PC-9 (cell line): ENCODE measurements around the gene TFAP2A. TPM values are rescaled to one million over a fixed set of nuclear protein-coding genes. Genes with fewer than 3 reads are reported as not detected.

Experiments used
- BruUV-seq: library from RNA; stranded (reverse); fragments of 400-500 nt; replicated peaks from 2 replicates; lab custom pipeline; 2021; lab: Mats Ljungman, UMichigan
- CTCF ChIA-PET: fragments of 300-600 bp; sonication (Branson Sonifier 250); formaldehyde crosslinking; loops from one replicate; lab custom pipeline; 2022; ENCODE audit warnings: antibody characterized with exemption; lab: Charles Lee
- POLR2A ChIA-PET: fragments of 300-600 bp; sonication (Branson Sonifier 250); formaldehyde crosslinking; loops from one replicate; lab custom pipeline; 2022; ENCODE audit warnings: antibody characterized with exemption; ENCODE audit not compliant: unreplicated experiment; lab: Charles Lee
- DNase-seq, 2 experiments: peaks; one replicate each; pipeline versions ENCODE4 v3.0.0 to v3.0.0-alpha.2; 2015 to 2022; ENCODE audit warnings: mixed read lengths in 1 of 2
- H2AFZ ChIP-seq: fragments of 200-600 bp; sonication (generic); 2 replicates; pipeline ENCODE4 v1.8.1; 2017; ENCODE audit warnings: antibody characterized with exemption
- H3F3A ChIP-seq: fragments of 200-600 bp; sonication (generic); 2 replicates; pipeline ENCODE4 v1.8.1; 2017; ENCODE audit warnings: antibody characterized with exemption, mild to moderate bottlenecking, low read depth; ENCODE audit not compliant: insufficient read depth
- H3K27ac ChIP-seq: fragments of 200-600 bp; sonication (generic); 2 replicates; pipeline ENCODE4 v1.6.1; 2016; ENCODE audit warnings: mixed run types
- H3K27me3 ChIP-seq: fragments of 200-600 bp; sonication (generic); 2 replicates; pipeline ENCODE4 v1.6.1; 2016; ENCODE audit warnings: low read depth, mixed run types; ENCODE audit not compliant: insufficient read depth
- H3K36me3 ChIP-seq: fragments of 200-600 bp; sonication (generic); 2 replicates; pipeline ENCODE4 v1.6.1; 2016; ENCODE audit warnings: low read depth, mixed run types
- H3K4me1 ChIP-seq: fragments of 200-600 bp; sonication (generic); replicated peaks from 2 replicates; pipeline ENCODE4 v1.6.1; 2016; ENCODE audit warnings: mixed run types; ENCODE audit not compliant: insufficient read depth
- H3K4me2 ChIP-seq: fragments of 200-600 bp; sonication (generic); 2 replicates; pipeline ENCODE4 v1.6.1; 2017; ENCODE audit warnings: mixed run types
- H3K4me3 ChIP-seq: fragments of 200-600 bp; sonication (generic); 2 replicates; pipeline ENCODE4 v1.6.1; 2016; ENCODE audit warnings: mixed run types
- H3K79me2 ChIP-seq: fragments of 200-600 bp; sonication (generic); 2 replicates; pipeline ENCODE4 v1.6.1; 2017; ENCODE audit warnings: low read depth, mixed run types
- H3K9me2 ChIP-seq: fragments of 200-600 bp; sonication (generic); 2 replicates; pipeline ENCODE4 v1.8.1; 2017; ENCODE audit warnings: mild to moderate bottlenecking; ENCODE audit not compliant: insufficient read depth
- H3K9me3 ChIP-seq: fragments of 200-600 bp; sonication (generic); 2 replicates; pipeline ENCODE4 v1.8.1; 2016; ENCODE audit warnings: low read depth; ENCODE audit not compliant: insufficient read depth
- H4K20me1 ChIP-seq: fragments of 200-600 bp; sonication (generic); 2 replicates; pipeline ENCODE4 v1.8.1; 2017; ENCODE audit not compliant: insufficient read depth
- CTCF ChIP-seq: fragments of 200-600 bp; sonication (generic); conservative IDR thresholded peaks from 2 replicates; pipeline ENCODE4 v1.6.1; 2017; ENCODE audit warnings: mixed run types, antibody characterized with exemption, mild to moderate bottlenecking, moderate library complexity
- EZH2 ChIP-seq: fragments of 200-600 bp; sonication (generic); IDR thresholded peaks from 2 replicates; pipeline ENCODE4 v1.8.0; 2017; ENCODE audit warnings: antibody characterized with exemption, low read depth
- intact Hi-C: fragments of 100-400 bp; cut with micrococcal nuclease; formaldehyde crosslinking; loops from one replicate; pipeline ENCODE4 v1.10.0; 2022; ENCODE audit not compliant: unreplicated experiment
- total RNA-seq: library from RNA; stranded (reverse); gene quantifications from 2 replicates; pipeline ENCODE4 v1.2.3, GENCODE V29; 2021

The TFAP2A gene
- total RNA-seq, 1 experiment from 2014 or later = 43.8 TPM

GRCh38 chr6:10420546-10421157 lies 5.8 kb upstream of the TFAP2A start:
- CTCF ChIA-PET = interaction anchor here (1.6 kb wide), 1 partner anchor 9 kb away, joined by 10 read pairs; no protein-coding TSS in a partner anchor
- no peak for DNase-seq

GRCh38 chr6:10419749-10420545 lies 5.1 kb upstream of the TFAP2A start:
- Histone ChIP-seq H3K27ac (peak overlapping the region; percentile 98), H2AFZ (peak overlapping the region; percentile 82), H3F3A (peaks cover 20% of the 10 kb centered on the region), H3K9me3 (no peaks in the 10 kb centered on the region), H3K27me3 (no peaks in the 10 kb centered on the region), H3K4me2 (peak overlapping the region; percentile 98), H3K4me1 (peaks cover 27% of the 10 kb centered on the region), H3K79me2 (peaks cover 37% of the 10 kb centered on the region), H3K4me3 (peak overlapping the region; percentile 73), H3K9me2 (no peaks in the 10 kb centered on the region), H3K36me3 (no peaks in the 10 kb centered on the region), H4K20me1 (no peaks in the 10 kb centered on the region)
- intact Hi-C loops = loop anchor here (5.0 to 10.0 kb wide), 3 partner anchors 763 to 1015 kb away; no protein-coding TSS in a partner anchor
- peak; percentile 52 to 58 for DNase-seq
- POLR2A ChIA-PET = interaction anchor here (0.6 to 0.9 kb wide), 8 partner anchors 16 to 1642 kb away, joined by 3 to 20 read pairs (median 6); partner anchors contain the start of gene GCNT2
- CTCF ChIA-PET = interaction anchor here (0.7 to 1.6 kb wide), 3 partner anchors 10 to 1293 kb away, joined by 4 to 10 read pairs (median 8); no protein-coding TSS in a partner anchor
- BruUV-seq = TSS peak; percentile 38
- TF ChIP-seq CTCF (no peak), EZH2 (no peak)

More at GRCh38 chr6:10420546-10421157, 5.8 kb upstream of the TFAP2A start:
- Histone ChIP-seq H3K79me2 (peaks cover 31% of the 10 kb centered on the region), H3K36me3 (no peaks in the 10 kb centered on the region), H4K20me1 (no peaks in the 10 kb centered on the region), H2AFZ (peak overlapping the region; percentile 82), H3K4me3 (peak overlapping the region; percentile 73), H3K9me3 (no peaks in the 10 kb centered on the region), H3K9me2 (no peaks in the 10 kb centered on the region), H3F3A (peaks cover 20% of the 10 kb centered on the region), H3K27me3 (no peaks in the 10 kb centered on the region), H3K27ac (peak overlapping the region; percentile 98), H3K4me1 (peaks cover 27% of the 10 kb centered on the region), H3K4me2 (peak overlapping the region; percentile 98)
- intact Hi-C loops = no loop called here
- BruUV-seq = no TSS peak
- POLR2A ChIA-PET = no interaction called here
- TF ChIP-seq CTCF = no peak
- no peak for TF ChIP-seq EZH2
